Effector CD8-positive, alpha-beta T cell (primary cell): Measurements from ENCODE around the gene PCDHGA7.
"Not testable (repeated sequence)": the region's sequence is repeated elsewhere in the genome, so short reads cannot be mapped to it uniquely, and the experiment has no call there.

Source experiments
- DNase-seq: peaks from one replicate; lab custom pipeline; 2025; lab: John Stamatoyannopoulos, UW

PCDHGA7 gene

DNA sequence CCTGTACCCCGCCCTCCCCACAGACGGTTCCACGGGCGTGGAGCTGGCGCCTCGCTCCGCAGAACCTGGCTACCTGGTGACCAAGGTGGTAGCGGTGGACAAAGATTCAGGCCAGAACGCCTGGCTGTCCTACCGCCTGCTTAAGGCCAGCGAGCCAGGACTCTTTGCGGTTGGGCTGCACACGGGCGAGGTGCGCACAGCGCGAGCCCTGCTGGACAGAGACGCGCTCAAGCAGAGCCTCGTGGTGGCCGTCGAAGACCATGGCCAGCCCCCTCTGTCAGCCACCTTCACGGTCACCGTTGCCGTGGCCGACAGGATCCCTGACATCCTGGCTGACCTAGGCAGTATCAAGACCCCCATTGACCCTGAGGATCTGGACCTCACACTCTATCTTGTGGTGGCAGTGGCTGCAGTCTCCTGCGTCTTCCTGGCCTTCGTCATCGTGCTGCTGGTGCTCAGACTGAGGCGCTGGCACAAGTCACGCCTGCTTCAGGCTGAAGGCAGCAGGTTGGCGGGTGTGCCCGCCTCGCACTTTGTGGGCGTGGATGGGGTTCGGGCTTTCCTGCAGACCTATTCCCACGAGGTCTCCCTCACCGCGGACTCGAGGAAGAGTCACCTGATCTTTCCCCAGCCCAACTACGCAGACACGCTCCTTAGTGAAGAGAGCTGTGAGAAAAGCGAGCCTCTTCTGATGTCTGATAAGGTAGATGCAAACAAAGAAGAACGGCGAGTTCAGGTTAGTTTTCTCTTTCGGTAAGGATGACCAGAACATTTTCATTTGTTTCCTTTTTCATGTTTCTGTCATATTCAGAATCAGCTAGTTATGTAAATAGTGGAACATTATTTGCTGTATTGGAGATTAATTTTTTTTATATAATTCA, 16.3 kb upstream of the PCDHGA7 start:
- DNase-seq, result no peak

DNA sequence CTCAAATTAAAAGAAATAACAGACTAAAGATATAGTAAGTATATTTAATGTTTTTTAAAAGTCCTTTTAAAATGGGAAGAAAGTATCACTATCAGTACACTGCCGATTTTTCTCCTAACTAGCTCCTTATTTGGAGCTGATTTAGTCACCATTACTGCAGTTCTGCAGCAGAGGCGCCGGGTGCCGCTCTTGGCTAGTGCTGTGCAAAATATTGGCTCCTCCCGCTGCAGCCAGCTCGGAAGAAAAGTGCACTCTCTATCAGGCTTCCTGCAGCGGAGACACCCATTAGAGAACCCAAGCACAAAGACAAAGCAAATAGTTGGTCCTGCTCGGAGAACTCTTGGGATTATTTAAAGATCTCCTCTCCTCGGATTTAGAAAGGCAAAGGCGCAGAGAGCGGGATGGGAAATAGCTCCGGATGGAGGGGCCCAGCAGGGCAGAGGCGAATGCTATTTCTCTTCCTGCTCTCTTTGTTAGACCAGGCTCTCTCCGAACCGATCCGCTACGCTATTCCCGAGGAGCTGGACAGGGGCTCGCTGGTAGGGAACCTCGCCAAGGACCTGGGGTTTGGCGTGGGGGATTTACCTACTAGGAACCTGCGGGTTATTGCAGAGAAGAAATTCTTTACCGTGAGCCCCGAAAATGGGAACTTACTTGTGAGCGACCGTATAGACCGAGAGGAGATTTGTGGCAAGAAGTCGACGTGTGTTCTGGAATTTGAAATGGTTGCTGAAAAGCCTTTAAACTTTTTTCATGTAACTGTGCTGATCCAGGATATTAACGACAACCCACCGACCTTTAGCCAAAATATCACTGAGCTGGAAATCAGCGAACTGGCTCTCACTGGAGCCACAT, 12.3 kb upstream of the PCDHGA7 start, which contains the start of gene PCDHGB3:
Gene PCDHGB3, plus strand, starts transcription at position 249 of the 855 bp plus-strand sequence. Its CDS starts 153 bp downstream, at position 402.
- DNase-seq, result no peak

DNA sequence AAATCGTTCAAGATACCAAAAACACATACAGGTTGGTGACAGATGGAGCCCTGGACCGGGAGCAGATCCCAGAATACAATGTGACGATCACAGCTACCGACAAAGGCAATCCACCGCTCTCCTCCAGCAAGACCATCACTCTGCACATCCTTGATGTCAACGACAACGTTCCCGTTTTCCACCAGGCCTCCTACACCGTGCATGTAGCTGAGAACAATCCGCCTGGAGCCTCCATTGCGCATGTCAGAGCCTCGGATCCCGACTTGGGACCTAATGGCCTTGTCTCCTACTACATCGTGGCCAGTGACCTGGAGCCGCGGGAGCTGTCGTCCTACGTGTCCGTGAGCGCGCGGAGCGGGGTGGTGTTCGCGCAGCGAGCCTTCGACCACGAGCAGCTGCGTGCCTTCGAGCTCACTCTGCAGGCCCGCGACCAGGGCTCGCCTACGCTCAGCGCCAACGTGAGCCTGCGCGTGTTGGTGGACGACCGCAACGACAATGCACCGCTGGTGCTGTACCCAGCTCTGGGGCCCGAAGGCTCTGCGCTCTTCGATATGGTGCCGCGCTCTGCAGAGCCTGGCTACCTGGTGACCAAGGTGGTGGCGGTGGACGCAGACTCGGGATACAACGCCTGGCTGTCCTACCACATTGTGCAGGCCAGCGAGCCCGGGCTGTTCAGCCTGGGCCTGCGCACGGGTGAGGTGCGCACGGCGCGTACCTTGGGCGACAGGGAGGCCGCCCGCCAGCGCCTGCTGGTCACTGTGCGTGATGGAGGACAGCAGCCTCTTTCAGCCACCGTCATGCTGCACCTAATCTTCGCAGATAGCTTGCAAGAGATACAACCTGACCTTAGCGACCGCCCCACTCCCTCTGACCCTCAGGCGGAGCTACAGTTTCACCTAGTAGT, 10.7 kb upstream of the PCDHGA7 start:
- DNase-seq, result no peak

DNA sequence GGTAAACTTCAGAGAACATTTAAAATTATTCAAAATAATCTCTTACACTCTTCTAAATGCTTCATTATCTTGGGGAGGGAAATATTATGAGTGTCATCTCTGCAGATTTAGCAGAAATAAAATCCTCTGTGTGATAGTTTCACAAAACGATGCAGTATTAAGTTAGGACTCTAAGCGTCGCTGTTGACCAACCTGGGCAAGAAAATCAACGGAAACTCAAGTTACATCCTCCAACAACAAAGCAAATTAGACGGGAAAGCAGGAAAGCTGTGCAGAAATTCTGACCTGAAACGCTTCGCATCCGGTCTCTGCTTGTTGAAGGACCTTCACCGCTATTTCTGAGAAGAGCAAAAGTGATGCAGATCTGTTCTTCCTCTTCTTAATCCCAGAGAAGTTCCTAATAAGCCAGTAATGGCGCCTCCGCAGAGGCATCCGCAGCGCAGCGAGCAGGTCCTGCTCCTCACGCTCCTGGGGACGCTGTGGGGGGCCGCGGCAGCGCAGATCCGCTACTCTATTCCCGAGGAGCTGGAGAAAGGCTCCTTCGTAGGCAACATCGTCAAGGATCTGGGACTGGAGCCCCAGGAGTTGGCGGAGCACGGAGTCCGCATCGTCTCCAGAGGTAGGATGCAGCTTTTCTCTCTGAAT, 8.7 kb upstream of the PCDHGA7 start, which contains the start of gene PCDHGA6:
Gene PCDHGA6, plus strand, starts transcription at position 219 of the 645 bp plus-strand sequence. Its CDS starts 193 bp downstream, at position 412.
- no peak for DNase-seq

DNA sequence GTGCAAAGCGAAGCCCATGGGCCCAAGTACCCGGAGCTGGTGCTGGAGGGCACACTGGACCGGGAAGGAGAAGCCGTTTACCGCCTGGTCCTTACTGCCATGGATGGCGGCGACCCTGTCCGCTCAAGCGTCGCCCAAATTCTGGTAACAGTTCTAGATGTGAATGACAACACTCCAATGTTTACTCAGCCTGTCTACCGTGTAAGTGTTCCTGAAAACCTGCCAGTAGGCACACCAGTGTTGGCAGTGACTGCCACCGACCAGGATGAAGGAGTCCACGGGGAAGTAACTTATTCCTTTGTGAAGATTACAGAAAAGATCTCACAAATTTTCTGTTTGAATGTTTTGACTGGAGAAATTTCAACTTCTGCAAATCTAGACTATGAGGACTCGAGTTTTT, 7.9 kb upstream of the PCDHGA7 start:
- no peak for DNase-seq

DNA sequence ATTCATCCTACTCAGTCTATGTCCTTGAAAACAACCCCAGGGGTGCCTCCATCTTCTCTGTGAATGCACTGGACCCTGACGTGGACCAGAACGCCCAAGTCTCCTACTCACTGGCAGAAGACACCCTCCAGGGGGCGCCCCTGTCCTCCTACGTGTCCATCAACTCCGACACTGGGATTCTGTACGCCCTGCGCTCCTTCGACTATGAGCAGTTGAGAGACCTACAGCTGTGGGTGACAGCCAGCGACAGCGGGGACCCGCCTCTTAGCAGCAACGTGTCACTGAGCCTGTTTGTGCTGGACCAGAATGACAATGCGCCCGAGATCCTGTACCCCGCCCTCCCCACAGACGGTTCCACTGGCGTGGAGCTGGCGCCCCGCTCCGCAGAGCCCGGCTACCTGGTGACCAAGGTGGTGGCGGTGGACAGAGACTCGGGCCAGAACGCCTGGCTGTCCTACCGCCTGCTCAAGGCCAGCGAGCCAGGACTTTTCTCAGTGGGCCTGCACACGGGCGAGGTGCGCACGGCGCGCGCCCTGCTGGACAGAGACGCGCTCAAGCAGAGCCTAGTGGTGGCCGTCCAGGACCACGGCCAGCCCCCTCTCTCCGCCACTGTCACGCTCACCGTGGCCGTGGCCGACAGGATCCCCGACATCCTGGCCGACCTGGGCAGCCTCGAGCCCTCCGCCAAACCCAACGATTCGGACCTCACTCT, 6.9 kb upstream of the PCDHGA7 start:
- not testable (repeated sequence) for DNase-seq

DNA sequence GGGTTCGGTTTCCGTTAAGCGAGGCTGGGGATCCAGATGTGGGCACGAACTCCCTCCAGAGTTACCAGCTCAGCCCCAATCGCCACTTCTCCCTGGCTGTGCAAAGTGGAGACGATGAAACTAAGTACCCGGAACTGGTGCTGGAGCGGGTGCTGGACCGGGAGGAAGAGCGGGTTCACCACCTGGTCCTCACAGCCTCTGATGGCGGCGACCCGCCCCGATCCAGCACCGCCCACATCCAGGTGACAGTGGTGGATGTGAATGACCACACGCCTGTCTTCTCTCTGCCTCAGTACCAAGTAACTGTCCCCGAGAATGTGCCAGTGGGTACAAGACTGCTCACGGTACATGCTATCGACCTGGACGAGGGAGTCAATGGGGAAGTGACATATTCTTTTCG, 803 bp downstream of the PCDHGA7 start:
- DNase-seq, result no peak

DNA sequence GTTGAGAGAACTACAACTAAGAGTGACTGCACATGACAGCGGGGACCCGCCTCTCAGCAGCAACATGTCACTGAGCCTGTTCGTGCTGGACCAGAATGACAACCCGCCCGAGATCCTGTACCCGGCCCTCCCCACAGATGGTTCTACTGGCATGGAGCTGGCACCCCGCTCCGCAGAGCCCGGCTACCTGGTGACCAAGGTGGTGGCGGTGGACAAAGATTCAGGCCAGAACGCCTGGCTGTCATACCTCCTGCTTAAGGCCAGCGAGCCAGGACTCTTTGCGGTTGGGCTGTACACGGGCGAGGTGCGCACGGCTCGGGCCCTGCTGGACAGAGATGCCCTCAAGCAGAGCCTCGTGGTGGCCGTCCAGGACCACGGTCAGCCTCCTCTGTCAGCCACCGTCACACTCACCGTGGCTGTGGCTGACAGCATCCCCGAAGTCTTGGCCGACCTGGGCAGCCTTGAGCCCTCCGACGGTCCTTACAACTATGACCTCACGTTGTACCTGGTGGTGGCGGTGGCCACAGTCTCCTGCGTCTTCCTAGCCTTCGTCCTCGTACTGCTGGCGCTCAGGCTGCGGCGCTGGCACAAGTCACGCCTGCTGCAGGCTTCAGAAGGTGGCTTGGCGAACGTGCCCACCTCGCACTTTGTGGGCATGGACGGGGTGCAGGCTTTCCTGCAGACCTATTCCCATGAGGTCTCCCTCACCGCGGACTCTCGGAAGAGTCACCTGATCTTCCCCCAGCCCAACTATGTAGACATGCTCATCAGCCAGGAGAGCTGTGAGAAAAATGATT, 2.1 kb downstream of the PCDHGA7 start:
- DNase-seq, result no peak

DNA sequence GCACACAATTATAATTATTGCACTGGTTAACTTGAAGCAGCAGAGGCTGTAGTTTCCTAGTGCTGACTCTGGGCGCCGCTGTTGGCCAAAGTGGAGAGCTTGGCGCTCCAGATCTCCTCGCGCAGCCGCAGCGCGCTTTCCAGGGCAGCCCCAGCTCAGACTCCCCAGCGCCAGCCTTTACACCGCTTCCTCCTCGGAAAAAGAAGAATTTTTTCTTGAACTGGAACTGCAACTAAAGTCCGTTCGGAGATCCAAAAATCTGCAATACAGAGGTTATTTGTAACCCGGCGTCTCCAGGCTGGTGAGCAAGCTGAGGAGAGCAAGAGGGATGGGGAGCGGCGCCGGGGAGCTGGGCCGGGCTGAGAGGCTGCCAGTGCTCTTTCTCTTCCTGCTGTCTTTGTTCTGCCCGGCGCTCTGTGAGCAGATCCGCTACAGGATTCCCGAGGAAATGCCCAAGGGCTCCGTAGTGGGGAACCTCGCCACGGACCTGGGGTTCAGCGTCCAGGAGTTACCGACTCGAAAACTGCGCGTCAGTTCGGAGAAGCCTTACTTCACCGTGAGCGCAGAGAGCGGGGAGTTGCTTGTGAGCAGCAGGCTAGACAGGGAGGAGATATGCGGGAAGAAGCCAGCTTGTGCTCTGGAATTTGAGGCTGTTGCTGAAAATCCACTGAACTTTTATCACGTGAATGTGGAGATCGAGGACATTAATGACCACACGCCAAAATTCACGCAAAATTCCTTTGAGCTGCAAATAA, 5.2 kb downstream of the PCDHGA7 start, which contains the start of gene PCDHGB4:
Gene PCDHGB4, plus strand, starts transcription at position 142 of the 755 bp plus-strand sequence. Its CDS starts 187 bp downstream, at position 329.
- not testable (repeated sequence) for DNase-seq

DNA sequence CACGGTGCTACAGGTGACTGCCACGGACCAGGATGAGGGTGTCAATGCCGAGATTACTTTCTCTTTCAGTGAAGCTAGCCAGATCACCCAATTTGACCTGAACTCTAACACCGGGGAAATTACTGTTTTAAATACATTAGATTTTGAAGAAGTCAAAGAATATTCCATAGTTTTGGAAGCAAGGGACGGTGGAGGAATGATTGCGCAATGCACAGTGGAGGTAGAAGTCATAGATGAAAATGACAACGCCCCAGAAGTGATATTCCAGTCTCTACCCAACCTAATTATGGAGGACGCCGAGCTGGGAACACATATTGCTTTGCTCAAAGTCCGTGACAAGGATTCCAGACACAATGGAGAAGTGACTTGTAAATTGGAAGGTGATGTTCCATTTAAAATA, 6.1 kb downstream of the PCDHGA7 start:
- no peak for DNase-seq

DNA sequence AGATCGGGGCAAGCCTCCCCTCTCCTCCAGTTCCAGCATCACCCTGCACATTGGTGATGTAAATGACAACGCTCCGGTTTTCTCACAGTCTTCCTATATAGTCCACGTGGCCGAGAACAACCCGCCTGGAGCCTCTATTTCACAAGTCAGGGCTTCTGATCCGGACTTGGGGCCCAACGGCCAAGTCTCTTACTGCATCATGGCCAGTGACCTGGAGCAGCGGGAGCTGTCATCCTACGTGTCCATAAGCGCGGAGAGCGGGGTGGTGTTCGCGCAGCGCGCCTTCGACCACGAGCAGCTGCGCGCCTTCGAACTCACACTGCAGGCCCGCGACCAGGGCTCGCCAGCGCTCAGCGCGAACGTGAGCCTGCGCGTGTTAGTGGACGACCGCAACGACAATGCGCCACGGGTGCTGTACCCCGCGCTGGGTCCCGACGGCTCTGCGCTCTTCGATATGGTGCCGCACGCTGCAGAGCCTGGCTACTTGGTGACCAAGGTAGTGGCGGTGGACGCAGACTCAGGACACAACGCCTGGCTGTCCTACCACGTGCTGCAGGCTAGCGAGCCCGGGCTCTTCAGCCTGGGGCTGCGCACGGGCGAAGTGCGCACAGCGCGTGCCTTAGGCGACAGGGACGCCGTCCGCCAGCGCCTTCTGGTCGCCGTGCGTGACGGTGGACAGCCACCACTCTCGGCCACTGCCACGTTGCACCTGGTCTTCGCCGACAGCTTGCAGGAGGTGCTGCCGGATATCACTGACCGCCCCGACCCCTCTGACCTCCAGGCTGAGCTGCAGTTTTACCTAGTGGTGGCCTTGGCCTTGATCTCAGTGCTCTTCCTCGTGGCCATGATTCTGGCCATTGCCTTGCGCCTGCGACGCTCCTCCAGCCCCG, 6.9 kb downstream of the PCDHGA7 start:
- no peak for DNase-seq

DNA sequence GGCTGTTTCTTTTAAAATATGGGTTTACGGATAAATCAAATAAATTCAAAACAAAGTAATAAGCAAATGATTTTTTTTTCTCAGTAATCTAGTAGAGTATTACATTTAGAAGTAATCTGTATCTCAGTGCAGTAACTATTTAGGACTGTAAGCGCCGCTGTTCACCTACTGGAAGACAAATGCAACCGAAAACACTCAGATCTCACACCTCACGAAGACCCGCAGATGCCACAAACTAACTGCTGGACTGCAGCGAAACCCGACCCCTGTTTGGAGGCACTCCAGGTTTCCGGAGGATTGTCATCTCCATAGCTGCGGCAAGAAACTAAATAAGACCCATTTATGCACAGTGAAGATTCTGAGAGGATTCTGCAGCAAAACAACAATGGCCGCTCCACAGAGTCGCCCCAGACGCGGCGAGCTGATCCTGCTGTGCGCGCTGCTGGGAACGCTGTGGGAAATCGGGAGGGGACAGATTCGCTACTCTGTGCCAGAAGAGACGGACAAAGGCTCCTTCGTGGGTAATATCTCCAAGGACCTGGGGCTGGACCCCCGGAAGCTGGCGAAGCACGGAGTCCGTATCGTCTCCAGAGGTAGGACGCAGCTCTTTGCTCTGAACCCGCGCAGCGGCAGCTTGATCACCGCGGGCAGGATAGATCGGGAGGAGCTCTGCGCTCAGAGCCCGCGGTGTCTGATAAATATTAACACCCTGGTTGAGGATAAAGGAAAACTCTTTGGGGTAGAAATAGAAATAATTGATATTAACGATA, 10.1 kb downstream of the PCDHGA7 start, which contains the start of gene PCDHGA8:
Gene PCDHGA8, plus strand, starts transcription at position 205 of the 770 bp plus-strand sequence. Its CDS starts 181 bp downstream, at position 386.
- DNase-seq, result no peak

DNA sequence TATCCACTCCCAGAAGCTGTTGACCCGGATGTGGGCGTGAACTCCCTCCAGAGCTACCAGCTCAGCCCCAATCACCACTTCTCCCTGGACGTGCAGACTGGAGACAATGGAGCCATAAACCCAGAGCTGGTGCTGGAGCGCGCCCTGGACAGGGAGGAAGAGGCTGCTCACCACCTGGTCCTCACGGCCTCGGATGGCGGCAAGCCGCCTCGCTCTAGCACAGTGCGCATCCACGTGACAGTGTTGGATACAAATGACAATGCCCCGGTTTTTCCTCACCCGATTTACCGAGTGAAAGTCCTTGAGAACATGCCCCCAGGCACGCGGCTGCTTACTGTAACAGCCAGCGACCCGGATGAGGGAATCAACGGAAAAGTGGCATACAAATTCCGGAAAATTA, 10.7 kb downstream of the PCDHGA7 start:
- no peak for DNase-seq

DNA sequence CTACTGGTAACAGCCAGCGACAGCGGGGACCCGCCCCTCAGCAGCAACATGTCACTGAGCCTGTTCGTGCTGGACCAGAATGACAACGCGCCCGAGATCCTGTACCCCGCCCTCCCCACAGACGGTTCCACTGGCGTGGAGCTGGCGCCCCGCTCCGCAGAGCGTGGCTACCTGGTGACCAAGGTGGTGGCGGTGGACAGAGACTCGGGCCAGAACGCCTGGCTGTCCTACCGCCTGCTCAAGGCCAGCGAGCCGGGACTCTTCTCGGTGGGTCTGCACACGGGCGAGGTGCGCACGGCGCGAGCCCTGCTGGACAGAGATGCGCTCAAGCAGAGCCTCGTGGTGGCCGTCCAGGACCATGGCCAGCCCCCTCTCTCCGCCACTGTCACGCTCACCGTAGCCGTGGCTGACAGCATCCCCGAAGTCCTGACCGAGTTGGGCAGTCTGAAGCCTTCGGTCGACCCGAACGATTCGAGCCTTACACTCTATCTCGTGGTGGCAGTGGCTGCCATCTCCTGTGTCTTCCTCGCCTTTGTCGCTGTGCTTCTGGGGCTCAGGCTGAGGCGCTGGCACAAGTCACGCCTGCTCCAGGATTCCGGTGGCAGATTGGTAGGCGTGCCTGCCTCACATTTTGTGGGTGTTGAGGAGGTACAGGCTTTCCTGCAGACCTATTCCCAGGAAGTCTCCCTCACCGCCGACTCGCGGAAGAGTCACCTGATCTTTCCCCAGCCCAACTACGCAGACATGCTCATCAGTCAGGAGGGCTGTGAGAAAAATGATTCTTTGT, 12.1 kb downstream of the PCDHGA7 start:
- DNase-seq, result not testable (repeated sequence)

DNA sequence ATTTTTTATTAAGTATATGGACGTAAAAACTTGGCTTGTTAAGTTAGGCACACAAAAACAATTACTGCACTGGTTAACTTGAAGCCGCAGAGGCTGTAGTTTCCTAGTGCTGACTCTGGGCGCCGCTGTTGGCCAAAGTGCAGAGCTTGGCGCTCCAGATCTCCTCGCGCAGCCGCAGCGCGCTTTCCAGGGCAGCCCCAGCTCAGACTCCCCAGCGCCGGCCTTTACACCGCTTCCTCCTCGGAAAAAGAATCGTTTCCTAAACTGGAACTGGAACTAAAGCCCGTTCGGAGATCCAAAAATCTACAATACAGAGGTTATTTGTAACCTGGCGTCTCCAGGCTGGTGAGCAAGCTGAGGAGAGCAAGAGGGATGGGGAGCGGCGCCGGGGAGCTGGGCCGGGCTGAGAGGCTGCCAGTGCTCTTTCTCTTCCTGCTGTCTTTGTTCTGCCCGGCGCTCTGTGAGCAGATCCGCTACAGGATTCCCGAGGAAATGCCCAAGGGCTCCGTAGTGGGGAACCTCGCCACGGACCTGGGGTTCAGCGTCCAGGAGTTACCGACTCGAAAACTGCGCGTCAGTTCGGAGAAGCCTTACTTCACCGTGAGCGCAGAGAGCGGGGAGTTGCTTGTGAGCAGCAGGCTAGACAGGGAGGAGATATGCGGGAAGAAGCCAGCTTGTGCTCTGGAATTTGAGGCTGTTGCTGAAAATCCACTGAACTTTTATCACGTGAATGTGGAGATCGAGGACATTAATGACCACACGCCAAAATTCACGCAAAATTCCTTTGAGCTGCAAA, 15.4 kb downstream of the PCDHGA7 start, which contains the start of gene PCDHGB5:
Gene PCDHGB5, plus strand, starts transcription at position 192 of the 796 bp plus-strand sequence. Its CDS starts 181 bp downstream, at position 373.
- not testable (repeated sequence) for DNase-seq
